H4 (cell line): ENCODE measurements around the gene PCNX1. TPM values are rescaled to one million over a fixed set of nuclear protein-coding genes. Genes with fewer than 3 reads are reported as not detected.

Source experiments
- DNase-seq: peaks from one replicate; pipeline ENCODE4 v3.0.0-alpha.2; 2015; ENCODE audit warnings: low spot score
- total RNA-seq: library from RNA; depleted of rRNA; stranded (reverse); fragments of >200 nt; shearing (Covaris generic); gene quantifications from 2 replicates; pipeline ENCODE4 v1.2.3, GENCODE V29; 2014; rRNA removed

Gene PCNX1
- total RNA-seq, 1 experiment from 2014 or later, result 22.2 TPM

DNA sequence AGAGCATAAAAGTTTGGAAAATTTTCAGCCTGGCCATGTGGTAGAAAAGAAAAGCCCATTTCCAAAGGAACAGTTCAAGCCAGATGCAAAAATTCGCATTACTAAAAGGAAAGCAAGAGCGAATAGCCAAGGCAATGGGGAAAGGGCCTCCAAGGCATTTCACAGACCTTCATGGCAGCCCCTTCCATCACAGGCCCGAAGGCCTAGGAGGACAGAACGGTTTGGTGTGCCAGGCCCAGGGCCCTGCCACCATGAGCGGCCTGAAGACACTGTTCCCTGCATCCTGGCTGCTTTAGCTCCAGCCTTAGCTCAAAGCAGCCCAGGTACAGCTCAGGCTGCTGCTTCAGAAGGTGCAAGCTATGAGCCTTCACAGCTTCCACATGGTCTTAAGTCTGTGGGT lies 243.5 kb downstream of the PCNX1 start:
- no peak for DNase-seq

- no peak for DNase-seq
Measured at GRCh38 chr14:71155743-71156142, 248.5 kb downstream of the PCNX1 start.

- DNase-seq, result no peak
Measured at GRCh38 chr14:71163050-71163841, 256.0 kb downstream of the PCNX1 start.

- no peak for DNase-seq
Measured at GRCh38 chr14:71163842-71164629, 256.8 kb downstream of the PCNX1 start.

Other genes with a start within 250 kb of the PCNX1 start
- 2.7 and 3.0 TPM in 2 replicates for gene MAP3K9, start 97.9 kb upstream of the PCNX1 start, total RNA-seq